ENCODE data around the gene PLXND1.

Gene PLXND1

GRCh38 chr3:129587566-129588210, 18.8 kb downstream of the PLXND1 start:
- no peaks in the 10 kb centered on the region for H3K27me3 ChIP-seq
- no peak for DNase-seq
- no peaks in the 10 kb centered on the region for H3K9me3 ChIP-seq
- TF ChIP-seq CTCF (IDR thresholded peaks at IDR 0.05): no peak
- H3K4me3 ChIP-seq: no peak overlapping the region
- H3K4me1 ChIP-seq: peaks cover 0 to 59% (median 23%) of the 10 kb centered on the region in 4 donors
- intact Hi-C loops (cut with DNase I; ENCODE audit: low total_unique reads): no loop called here
- H3K27ac ChIP-seq: peak overlapping the region in 1 of 2 donors; percentile 56
- peaks cover 28 to 57% (median 48%) of the 10 kb centered on the region in 3 donors for H3K36me3 ChIP-seq

GRCh38 chr3:129586746-129587430, 19.6 kb downstream of the PLXND1 start:
- intact Hi-C loops (cut with DNase I; ENCODE audit: low total_unique reads): no loop called here
- H3K4me3 ChIP-seq: no peak overlapping the region
- DNase-seq: peak in 1 of 2 donors; percentile 69
- no peaks in the 10 kb centered on the region for H3K9me3 ChIP-seq
- H3K27me3 ChIP-seq: no peaks in the 10 kb centered on the region
- H3K4me1 ChIP-seq: peaks cover 0 to 51% (median 15%) of the 10 kb centered on the region in 4 donors
- TF ChIP-seq CTCF (IDR thresholded peaks at IDR 0.05): no peak
- peaks cover 28 to 65% (median 53%) of the 10 kb centered on the region in 3 donors for H3K36me3 ChIP-seq
- H3K27ac ChIP-seq: peak overlapping the region in 1 of 2 donors; percentile 56

- Histone ChIP-seq H3K27ac (peak overlapping the region in 1 of 2 donors; percentile 56), H3K4me1 (peaks cover 0 to 45% (median 8%) of the 10 kb centered on the region in 4 donors), H3K4me3 (no peak overlapping the region), H3K27me3 (no peaks in the 10 kb centered on the region), H3K9me3 (no peaks in the 10 kb centered on the region), H3K36me3 (peaks cover 28 to 71% (median 60%) of the 10 kb centered on the region in 3 donors)
- TF ChIP-seq CTCF (IDR thresholded peaks at IDR 0.05): no peak
- intact Hi-C loops (cut with DNase I; ENCODE audit: low total_unique reads): no loop called here
- DNase-seq: no peak
These were observed 20.4 kb downstream of the PLXND1 start for GRCh38 chr3:129585949-129586657.

GRCh38 chr3:129584631-129585030, 21.8 kb downstream of the PLXND1 start:
- Histone ChIP-seq H3K27me3 (no peaks in the 10 kb centered on the region), H3K9me3 (no peaks in the 10 kb centered on the region), H3K4me3 (no peak overlapping the region), H3K36me3 (peaks cover 28 to 85% (median 66%) of the 10 kb centered on the region in 3 donors), H3K4me1 (peaks cover 0 to 45% (median 6%) of the 10 kb centered on the region in 4 donors), H3K27ac (no peak overlapping the region)
- intact Hi-C loops (cut with DNase I; ENCODE audit: low total_unique reads): no loop called here
- no peak for DNase-seq
- TF ChIP-seq CTCF (IDR thresholded peaks at IDR 0.05): no peak

- H3K27me3 ChIP-seq: no peaks in the 10 kb centered on the region
- H3K36me3 ChIP-seq: peaks cover 28 to 92% (median 69%) of the 10 kb centered on the region in 3 donors
- H3K4me3 ChIP-seq: no peak overlapping the region
- TF ChIP-seq CTCF (IDR thresholded peaks at IDR 0.05): no peak
- intact Hi-C loops (cut with DNase I; ENCODE audit: low total_unique reads): no loop called here
- no peak overlapping the region for H3K27ac ChIP-seq
- no peaks in the 10 kb centered on the region for H3K9me3 ChIP-seq
- peaks cover 0 to 36% (median 5%) of the 10 kb centered on the region in 4 donors for H3K4me1 ChIP-seq
- no peak for DNase-seq
These were observed 23.2 kb downstream of the PLXND1 start for GRCh38 chr3:129583289-129583688.
